KBM-7 (cell line): ENCODE measurements around the gene MTLN.
"Not testable (repeated sequence)": the region's sequence is repeated elsewhere in the genome, so short reads cannot be mapped to it uniquely, and the experiment has no call there.

Experiments used
- DNase-seq: peaks from one replicate; pipeline ENCODE4 v3.0.0-alpha.2; 2015
- in situ Hi-C: fragments of 300-500 bp; cut with MboI; formaldehyde crosslinking; loops from 2 replicates; pipeline ENCODE4 v1.14.3; 2020; ENCODE audit warnings: low sequenced_read_pairs, low pct_unique_long_range_greater_than_20kb, mixed read lengths

MTLN gene, protein sequence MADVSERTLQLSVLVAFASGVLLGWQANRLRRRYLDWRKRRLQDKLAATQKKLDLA

DNA sequence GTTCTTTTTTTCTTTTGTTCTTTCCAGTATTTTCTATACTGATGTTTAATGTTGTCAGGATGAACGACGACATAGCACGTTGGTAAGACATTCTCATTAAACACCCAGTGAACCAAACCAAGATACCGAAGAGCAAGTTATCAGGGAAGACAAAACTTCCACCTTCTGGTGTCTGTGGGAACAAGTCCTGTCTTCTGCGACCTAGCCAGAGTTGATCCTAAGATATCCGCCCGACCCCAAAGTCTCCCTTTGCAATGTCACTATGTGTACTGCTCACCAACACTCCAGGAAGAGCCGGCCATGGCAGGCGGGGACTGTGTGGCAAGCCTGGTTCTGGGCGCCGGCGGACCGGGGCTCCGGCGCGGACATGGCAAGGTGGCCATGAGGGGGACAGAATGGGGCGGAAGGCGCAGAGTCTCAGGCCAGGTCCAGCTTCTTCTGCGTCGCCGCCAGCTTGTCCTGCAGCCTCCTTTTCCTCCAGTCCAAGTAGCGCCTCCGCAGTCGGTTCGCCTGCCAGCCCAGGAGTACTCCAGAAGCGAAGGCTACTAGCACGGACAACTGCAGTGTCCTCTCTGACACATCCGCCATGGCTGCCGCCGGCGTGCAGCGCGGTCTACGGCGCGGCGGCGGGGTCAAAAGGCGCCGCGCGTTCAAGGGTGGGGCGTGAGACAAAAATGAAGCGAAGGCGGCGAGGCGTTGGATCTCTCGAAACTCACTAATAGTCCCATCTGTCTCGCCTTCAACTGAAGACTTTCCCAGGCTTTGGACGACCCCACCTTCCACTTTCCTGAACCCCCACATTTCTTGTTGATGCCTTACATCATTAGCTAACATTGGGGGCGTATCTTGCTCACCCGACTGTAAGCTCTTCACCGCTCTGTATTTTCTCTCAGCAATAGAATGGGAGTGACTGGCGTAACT lies at the start of gene MTLN:
TSS of gene MTLN (minus strand) at position 610 of the 921 bp plus-strand sequence. CDS start at position 588, 22 bp downstream.
- peak; percentile 82 for DNase-seq
- in situ Hi-C loops = no loop called here

DNA sequence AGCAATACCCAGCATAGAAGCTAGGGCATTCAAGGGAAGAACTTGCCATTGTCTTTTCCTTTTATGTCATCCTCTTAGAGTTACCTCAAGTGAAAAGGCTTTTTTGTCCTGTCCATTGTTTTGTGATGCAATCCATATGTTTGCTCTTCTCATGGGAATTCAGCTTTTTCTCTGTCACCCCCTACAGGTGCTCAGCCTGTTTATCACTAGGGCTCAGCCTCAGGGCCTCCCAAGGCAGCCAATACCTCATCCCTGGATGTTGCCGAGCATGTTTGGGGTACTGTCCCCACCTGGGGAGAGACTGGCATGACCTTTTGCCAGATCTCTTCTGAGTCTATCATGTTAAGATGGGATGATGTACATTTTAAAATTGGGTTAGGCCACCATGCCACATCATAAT lies 49.6 kb upstream of the MTLN start:
- in situ Hi-C loops, DNase-seq: not testable (repeated sequence)

DNA sequence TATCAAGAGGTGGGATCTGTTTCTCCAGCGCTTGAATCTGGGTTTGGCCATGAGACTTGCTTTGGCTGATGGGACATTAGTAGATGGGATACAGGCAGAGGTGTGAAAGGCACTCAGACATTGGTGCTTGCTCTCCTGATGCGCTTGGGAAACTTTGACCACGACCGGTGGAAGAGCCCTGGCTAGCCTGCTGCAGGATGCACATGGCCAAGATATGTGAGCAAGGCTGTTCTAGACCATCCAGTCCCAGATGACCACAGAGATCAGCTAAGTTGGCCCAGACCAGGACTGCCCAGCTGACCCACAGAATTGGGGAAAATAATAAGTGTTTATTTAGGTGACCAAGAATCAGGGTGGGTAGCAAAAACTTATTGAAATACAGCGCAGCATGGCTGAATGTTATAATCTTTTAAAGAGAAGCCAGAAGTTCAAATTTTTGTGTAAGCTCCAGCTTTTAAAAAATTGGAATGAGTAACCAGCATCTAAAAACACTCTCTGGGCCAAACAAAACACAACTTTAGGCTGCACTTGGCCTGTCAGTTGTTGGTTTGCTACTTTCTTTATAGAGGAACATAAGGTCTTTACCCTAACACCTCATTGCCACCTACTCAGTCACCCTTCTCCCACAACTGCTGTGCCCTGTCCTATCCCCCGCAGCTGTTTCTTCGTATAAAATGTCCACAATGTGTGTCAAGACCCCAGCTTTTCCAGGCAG lies 35.9 kb upstream of the MTLN start:
- DNase-seq, in situ Hi-C loops: not testable (repeated sequence)

DNA sequence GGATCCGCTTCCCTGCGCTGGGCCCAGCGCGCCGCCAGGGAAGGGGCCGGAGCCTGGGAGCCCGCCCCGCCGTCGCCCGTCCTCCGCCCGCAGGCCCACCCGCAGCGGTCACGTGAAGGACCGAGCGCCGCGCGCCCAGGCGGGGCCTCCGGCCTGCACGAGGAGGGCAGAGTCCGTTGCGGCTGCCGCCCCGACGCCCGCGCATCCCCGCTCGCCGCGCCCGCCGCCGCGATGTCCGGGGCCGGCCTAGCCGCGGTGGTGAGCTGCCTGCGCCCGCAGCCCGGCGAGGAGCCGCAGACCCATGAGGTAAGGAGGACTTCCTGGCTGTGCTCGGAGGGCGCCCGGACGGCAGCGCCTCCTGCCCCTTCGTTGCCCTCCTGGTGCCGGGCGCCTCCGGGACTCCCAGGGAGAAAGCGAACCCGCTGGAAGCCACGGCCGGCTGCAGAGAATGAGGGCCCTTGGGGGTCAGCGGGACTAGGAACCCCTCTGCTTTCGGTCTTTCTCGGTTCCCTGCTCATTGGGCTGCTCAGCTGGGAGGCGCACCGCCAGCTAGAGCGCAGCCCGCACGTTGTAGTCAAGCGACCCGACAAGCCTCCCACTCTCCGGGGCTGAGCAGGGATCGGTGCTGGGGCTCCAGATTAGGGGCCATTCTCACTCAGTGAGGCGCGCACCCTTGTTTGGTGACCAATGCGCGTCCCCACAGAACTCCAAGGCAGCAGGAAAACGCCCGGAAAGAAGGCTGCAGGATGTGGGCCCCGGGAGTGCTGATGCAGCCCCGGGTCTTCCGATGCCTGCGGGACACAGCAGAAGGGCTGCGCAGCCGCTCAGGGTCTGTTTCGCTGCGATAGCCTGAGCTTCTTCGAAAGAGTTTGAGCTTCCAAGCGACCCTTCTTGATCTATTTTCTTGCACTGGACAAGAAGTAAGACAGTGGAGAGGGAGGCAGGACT lies 33.4 kb upstream of the MTLN start:
- DNase-seq, in situ Hi-C loops: not testable (repeated sequence)

DNA sequence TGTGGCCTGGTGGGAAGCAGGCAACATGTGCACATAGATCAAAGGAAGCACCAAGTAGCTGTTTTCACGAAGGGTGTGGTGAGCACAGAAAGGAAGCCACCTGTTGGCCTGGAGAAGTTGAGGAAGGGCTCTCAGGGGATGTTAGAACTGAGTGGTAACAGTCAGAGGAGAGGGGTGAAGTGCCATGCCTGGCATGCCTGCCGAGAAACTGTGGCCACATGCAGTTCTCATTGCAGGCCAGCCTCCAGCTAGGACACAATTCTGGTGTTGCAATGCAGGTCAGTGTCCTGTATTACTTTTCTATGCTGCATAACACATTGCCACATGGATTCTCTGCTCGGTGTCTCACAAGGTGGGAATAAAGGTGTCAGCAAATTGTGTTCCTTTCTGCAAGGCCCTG lies 30.9 kb upstream of the MTLN start:
- DNase-seq, in situ Hi-C loops: not testable (repeated sequence)

DNA sequence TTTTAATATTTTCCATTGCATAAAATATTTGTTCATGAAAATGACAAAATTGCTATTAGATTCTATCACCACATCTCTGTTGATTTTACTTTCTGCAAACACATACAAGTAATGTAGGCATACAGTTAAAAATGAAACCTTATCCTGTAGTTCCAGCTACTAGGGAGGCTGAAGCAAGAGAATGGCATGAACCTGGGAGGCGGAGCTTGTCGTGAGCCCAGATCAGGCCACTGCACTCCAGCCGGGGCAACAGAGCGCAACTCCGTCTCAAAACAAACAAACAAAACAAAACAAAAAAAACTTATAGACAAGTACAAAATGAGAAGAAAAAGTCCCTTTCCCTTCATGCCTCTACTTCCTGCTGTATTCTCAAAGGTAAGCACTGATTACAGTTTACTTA lies 22.2 kb upstream of the MTLN start:
- in situ Hi-C loops = not testable (repeated sequence)

DNA sequence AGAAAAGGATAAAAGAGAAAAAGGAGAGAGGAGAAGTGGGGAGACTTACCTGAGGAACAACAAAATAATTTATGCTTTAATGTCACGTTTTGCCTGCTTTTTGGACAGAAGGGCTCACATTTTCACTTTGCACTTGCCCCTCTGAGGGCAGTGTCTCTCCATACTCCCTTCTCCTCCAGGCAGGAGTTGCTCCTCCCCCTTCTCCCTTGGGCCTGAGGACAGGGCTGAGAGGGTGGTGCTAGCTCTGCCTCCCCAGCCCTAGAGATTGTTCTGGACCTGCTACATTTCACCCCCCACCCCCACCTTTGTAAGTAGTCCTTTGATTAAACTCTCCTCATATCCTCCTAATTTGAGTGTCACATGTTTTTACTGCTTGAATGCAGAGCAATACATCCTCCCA lies 17.5 kb upstream of the MTLN start:
- DNase-seq, in situ Hi-C loops: not testable (repeated sequence)

More for the DNA sequence above, 22.2 kb upstream of the MTLN start:
- DNase-seq = not testable (repeated sequence)

DNA sequence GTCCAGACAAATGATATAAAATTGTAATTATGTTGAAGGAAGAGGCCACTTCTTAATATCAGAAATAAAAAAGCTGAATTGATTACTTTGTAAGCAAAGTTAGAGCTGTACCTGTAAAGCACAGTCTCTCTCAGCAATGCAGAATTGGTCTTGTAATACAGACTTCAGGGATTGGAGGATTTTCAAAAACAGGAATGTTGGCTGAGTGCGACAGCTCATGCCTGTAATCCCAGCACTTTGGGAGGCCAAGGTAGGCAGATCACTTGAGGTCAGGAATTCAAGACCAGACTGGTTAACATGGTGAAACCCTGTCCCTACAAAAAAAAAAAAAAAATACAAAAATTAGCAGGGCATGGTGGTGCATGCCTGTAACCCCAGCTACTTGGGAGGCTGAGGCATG lies 10.3 kb upstream of the MTLN start:
- DNase-seq, in situ Hi-C loops: not testable (repeated sequence)

DNA sequence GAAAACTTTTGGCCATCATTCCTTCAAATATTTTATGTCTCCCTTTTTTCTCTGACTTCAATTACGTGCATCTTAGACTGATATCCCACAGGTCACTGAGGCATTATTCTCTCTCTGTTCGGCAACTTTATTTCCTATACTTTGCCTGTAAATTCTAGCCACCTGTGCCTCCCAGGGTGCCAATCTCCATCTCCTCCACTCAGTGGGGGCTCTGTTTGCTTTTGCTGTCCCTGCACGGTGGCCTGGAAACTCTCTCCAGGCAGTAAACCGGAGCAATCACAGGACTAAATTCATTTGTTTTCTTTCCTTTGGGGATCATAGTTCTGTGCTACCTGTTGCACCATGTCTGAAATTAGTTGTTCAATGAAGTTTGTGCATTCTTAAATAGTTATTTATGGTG lies 9.6 kb upstream of the MTLN start:
- in situ Hi-C loops = no loop called here
- no peak for DNase-seq

DNA sequence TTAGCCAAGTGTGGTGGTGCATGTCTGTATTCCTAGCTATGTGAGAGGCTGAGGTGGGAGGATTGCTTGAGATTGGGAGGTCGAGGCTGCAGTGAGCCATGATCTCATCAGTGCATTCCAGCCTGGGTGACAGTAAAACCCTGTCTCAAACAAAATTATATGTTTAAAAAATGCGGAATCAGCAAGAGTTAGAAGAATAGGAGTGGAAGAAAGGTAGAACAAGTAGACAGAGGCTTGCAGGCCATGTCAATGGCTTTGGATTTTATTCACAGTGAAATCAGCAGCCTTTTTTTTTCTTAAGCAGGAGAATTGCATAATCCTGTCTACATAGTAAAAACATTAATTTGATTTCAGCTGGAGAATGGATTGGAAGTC lies 7.8 kb upstream of the MTLN start:
- in situ Hi-C loops = no loop called here
- DNase-seq = no peak

DNA sequence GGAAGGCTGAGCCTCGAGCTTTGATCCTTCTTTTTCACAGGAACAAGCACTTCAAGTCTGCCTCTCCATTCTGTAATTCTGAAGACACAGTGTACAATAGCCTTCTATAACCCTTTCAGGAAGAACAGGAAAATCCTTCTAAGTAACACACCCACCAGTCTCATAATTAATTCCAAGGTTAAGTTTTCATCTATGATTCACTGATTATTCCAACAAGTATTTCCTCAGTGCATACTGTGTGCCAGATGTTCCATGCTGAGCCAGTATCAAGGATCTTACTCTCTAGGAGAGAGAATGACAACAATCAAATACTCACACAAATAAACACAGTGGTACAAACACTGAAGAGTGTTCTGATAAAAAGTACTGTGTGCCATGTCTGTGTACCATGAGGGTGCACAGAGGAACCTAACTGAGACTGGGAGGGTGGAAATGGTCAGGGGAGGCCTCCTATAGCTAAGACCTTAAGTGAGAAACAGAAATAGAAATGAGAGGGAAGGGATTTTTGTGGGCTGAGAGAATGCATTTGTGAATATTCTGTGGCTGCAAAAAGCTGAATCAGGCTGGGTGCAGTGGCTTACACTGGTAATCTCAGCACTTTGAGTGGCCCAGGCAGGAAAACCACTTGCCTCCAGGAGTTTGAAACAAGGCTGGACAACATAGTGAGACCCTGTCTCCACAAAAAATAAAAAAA lies 7.3 kb upstream of the MTLN start:
- in situ Hi-C loops = no loop called here
- DNase-seq = no peak

DNA sequence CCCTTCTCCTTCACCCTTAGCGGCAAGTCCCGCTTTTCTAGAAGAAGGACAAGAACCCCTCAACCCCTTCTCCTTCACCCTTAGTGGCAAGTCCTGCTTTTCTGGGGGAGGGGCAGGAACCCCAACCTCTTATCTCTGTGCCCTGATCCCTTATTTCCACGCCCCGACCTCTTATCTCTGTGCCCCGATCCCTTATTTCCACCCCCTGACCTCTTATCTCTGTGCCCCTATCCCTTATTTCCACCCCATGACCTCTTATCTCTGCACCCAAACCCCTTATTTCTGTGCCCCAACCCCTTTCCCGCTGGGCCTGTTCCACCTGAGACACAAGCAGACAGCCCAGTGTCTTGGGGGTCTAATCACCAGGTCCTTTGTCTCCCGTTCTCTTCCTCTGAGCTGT lies 6.5 kb upstream of the MTLN start:
- in situ Hi-C loops, DNase-seq: not testable (repeated sequence)

DNA sequence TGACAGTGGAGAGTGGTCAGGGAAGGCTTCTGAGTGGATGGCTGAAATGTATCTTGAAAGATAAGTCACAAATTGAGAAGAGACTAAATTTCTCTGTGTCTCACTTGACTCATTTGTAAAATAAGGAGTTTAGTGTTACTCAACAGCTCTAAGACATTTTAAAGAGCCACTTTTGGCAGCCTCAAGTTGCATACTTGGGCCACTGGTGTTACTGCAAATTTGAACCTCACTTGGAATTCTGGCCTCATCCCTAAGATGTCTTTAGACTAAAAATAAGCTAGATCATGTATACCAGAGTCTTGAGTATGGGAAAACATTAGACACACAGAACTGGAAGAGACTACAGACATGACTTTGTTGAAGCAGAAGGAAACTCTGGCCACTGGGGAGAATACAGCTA lies 4.5 kb upstream of the MTLN start:
- DNase-seq = no peak
- in situ Hi-C loops = no loop called here

DNA sequence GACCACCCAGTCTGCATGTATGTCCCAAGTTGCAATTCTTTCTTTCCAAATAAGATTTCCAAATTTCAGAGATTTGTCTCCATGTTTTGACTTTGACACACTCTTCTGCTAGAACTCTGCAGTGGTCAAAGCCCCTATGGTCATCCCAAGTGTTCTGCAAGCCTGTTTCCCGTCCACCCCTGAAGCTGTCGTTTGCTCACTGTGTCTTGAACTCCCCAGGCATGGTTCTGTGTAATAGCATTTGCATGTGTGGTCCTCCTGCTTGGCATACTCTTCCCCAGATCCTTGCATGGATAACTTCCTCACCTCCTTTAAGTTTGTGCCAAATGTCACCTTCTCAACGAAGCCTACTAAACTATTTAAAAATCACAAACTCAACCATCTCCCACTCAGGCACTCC lies 3.9 kb upstream of the MTLN start:
- in situ Hi-C loops = no loop called here

DNA sequence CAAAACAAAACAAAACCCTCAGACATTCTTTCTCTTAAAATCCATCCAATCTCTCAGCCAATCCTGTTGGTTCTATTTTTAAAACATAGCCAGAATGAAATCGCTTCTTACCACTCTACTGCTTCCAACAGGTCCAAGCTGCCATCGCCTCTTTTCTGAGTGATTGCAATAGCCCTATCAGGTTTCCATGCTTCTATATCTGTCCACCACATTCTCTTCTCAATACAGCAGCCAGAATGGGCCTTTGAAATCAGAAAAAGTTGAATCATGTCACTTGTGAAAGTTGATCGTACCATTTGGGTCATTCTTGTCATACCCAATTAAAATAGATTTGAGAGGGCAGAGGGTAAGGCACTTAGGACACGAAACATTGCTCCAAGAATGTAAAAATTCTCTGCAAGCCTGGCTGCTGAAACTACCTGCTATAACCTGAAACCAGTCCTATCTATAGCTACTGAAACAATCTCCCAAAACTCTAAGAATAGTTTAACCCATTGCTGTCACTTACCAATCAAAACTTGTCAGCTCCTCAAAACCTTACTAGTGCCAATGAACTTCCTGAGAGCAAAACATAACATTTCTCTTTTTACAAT lies 3.3 kb upstream of the MTLN start:
- in situ Hi-C loops = no loop called here
- no peak for DNase-seq

More for the DNA sequence above, 3.9 kb upstream of the MTLN start:
- no peak for DNase-seq

DNA sequence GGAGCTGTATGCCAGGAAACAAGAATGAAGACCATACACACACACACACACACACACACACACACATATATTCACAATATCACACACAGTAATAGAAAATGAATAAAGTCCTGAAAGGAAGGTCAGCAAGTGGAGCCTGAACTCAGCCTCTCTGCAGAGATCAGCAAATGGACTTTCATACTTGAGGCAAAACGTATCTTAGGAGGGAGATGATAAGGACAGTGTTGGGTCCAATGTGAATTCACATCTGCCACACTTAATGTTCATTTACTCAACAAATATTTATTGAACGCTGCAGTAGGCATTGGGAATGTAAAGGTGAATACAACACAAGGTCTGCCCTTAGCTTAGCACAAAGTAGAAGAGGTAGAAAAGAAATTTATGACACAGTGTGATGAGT lies 2.7 kb upstream of the MTLN start:
- in situ Hi-C loops = no loop called here
- DNase-seq = no peak

DNA sequence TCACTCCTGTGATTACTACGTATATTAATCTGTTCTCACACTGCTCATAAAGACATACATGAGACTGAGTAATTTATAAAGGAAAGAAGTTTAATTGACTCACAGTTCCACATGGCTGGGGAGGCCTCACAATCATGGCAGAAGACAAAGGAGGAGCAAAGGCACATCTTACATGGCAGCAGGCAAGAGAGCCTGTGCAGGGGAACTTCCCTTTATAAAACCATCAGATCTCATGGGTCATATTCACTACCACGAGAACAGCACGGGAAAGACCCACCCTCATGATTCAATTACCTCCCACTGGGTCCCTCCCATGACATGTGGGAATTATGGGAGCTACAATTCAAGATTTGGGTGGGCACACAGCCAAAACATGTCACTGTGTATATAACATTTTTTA lies 1.2 kb upstream of the MTLN start:
- in situ Hi-C loops, DNase-seq: not testable (repeated sequence)
